HG02678 (cell line): Measurements from ENCODE around the gene SLFNL1.
A peak's percentile ranks its signal among the peaks of the same experiment; 100 is the strongest.

Source experiments
- ATAC-seq: cut with Tn5 transposase; IDR thresholded peaks from one replicate; pipeline ENCODE4 v1.9.1; 2021; ENCODE audit warnings: mild to moderate bottlenecking, moderate library complexity; ENCODE audit not compliant: unreplicated experiment

Gene SLFNL1

DNA sequence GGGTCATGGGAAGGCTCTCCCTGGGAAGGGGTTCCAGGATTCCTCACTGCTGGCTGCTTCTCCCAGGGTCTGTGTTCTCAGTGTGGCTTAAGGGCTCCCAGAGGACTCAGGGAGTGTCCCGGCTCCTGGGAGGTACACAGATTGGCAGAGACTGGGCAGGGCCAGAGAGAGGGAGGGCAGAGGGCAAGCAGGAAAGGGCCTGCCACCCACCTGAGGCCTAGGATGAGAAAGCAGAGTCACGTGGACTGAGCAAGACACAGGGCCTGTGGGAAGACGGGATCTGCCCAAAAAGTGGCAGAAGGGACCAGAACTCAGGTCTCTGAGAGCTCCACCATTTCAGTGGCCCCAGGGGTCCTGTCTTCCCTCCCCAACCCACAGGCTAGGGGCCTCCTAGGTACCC lies 871 bp downstream of the SLFNL1 start:
- ATAC-seq: no peak

DNA sequence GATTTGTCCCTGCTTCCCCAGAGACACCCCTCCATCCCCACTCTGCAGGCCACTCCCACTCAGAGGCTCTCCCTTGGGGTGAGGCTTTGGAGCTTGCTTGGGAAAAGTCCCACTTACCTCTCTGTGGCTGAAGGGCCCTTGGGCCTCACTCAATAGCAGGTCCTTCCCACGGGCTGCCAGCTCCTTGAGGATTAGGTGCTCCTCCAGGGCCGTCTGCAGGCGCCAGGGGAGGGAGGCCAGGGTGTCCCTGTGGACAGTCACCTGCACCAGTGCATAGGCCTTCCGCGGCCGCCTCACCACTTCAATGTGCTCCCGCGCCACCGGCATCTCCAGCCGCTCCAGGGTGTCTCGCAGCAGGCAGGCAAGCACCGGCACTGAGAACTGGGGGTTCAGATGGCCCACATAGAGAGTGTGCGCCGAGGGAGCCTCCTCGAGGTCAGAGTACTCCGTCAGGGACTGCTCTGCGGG lies 1.4 kb downstream of the SLFNL1 start:
- no peak for ATAC-seq

DNA sequence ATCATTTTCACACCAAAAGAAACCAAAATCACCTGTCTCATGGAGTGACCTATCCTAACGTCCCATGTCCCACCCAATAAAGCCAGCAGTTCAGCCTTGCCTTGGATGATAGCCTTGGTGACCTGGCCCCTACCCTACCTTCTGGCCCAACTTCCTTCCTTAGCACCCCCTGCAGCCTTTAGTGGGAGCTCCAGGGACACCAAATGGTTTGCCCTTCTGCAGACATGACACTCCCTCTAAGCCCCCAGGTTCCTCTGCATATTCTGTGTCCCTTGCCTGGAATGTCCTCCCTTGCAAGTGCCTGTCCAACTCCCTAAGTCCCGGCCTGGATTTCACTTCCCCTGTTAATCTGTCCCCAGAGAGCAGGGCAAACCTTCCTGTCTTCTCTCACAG lies 2.2 kb downstream of the SLFNL1 start:
- no peak for ATAC-seq

DNA sequence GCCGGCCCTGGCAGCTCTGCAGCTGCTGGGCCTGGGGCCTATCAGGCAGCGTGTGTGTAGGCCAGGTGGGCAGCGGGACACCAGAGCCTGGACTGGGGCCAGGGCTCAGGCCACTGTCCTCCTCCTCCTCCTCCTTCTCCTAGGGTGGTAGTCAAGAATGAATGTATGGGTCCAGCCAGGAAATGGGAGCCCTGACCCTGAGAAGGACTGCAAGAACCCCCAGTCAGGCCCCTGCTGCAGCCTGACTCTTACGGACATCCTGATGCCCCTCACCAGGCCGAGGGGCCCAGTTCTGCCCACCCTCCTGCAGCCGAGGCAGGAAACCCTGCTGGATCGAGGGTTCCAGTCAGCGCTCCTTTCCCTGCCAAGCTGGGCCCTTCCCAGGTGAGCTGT lies 3.5 kb downstream of the SLFNL1 start:
- no peak for ATAC-seq

DNA sequence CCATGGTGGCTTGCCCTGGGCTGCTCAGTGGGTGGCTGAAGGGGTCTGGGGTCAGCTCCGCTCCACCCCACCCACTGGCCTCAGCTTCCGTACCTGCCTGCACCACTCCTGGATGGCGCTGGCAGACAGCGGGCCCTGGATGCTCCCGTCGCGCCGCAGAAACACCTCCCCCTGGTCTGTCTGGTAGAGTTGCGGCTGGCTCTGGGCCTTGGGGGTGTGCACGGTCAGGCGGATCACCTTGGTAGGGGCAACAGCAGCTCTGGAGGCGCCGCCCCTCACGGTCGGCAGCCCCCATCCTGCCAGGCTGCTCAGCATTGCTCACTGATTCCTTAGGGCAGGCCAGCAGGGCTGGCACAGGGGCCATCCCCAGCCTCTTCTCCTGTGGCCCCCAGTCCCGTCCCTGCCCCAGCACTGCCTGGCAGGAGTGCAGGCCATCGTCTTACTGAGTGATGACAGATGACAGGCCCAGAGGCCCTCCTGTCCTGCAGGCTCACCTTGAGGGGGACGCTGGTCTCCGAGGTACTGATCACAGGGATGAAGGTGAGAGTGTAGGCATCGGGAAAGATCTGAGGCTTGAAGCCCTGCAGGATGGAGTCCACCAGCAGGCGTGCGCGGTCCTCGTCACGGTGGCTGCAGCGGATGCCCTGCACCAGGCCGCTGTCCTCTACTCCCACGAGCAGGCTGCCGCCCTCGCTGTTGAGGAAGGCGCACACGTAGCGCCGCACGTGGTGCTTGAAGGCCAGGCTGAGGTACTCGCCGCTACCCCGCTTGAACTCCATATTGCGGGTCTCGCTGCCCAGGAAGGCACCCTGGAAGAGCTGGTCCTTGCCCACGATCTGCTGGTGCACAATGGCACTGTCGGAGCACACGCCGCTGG lies 4.1 kb downstream of the SLFNL1 start:
- no peak for ATAC-seq

DNA sequence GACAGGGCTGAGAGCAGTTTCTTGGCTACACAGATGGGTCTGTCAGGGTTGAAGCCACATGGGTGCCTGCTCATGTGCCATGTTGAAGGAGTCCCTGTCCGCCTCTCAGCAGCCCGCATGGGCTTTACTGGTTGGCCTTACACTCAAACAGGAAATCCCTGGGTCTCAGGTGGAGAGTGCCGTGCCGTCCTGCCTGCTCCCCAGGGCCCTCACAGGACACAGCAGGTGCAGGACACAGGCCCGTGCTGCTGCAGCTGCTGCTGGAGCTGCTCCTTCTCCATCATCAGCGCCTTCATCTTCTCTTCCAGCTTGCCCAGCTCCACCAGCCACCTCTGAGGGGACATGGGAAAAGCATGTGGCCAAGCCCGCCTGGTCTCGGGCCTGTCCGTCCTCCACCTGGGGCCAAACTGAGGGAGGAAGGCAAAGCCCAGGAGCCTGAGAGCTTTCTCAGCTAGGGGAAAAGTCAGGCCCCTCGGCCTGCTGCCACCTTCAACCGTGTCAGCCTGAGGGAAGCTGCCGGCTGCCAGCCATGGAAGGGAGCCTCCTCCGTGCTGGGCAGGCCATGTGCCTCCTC lies 5.5 kb downstream of the SLFNL1 start:
- ATAC-seq: no peak

DNA sequence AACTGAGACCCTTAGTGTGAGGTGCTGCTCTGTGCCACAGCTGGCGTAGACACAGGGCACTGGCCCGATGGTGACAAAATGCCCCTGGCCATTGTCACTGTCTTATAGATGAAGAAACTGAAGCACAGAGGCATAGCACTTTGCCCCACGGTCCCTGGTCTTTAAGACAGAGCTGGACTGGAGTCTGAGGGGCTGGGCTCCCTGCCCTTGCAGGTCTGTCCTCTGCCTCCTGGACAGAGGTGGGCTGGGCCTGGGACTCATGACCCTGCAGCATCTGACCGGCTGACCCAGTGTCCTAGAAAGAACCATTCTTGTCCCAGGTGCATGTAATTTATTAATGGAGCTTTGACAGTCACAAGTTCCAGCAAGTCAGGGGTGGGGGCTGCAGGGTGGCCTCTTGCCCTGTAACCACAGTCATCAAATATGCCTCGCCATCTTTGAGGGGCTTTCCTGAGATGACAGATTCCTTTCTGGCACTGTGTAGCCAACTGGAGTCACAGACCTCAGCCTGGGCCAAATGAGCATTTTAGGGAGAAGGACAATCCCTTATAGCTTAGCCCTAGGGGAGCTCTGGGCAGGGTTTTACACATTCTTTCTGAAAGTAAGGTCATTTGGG lies 6.1 kb downstream of the SLFNL1 start:
- ATAC-seq: no peak

DNA sequence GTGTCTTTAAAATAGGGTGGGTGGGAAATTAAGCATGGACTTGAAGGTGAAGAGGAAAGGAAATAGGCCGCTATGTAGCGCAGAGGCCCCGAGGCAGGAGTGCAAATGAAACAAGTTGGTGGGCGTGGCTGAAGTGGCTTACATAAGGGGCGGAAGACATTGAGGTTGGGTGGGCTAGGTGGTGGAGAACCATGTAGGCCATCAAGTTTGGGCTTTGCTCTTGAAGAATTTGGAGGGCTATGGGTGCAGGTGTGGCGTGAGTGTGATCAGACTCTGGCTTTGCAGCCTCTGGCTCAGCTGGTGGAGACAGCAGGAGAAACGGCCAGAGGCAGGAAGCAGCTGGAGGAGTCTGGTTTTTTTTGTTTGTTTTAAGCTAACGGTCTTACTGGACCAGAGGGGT lies 6.7 kb downstream of the SLFNL1 start:
- no peak for ATAC-seq

DNA sequence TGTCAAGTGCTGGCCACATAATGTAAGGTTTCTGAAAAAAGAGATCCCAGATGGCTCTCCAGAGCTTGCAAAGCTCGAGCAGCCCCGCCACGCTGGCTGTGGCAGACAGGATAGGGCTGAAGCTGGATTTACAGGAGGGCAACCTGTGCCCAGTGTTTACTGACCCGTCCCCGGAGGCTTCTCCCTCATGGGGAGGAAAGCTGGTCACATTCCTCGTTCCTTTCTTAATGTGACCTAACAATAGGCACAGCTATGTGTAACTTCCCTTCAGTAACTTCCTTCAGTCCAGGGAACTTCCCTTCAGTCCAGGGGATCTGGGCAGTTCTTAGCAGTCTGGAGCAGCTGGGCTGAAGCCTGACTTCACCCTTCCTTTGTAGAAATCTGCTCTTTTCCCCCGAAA lies 7.7 kb downstream of the SLFNL1 start:
- ATAC-seq: no peak

DNA sequence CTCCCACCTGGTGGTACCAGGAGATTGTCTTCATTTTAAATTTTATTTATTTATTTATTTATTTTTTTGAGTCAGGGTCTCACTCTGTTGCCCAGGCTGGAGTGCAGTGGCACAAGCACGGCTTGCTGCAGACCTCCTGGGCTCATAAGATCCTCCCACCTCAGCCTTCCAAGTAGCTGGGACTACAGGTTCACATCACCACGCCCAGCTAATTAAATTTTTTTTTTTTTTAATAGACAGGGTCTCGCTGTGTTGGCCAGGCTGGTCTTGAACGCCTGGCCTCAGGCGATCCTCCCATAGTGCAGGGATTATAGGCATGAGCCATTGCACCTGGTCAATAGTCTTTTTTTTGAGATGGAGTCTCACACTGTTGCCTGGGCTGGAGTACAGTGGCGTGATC lies 8.5 kb downstream of the SLFNL1 start:
- no peak for ATAC-seq

DNA sequence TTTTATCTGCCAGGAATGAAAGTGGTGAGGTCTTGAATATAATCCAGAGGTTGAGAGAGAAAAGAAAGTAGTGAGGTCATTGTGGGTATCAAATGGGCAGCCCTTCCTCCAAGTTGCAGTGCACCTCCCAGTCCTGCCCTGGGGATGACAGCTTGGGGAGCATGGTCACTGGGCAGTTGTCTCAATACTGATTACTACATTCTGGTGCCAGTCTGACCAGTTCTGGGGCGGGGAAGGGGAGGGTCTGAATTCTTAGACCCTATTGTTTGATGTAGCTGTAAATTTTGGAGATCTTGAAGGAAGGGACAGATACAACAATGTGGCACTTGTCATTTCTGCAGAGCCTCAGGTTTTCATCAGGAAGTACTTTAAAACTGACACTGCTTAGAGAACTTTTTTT lies 11.2 kb downstream of the SLFNL1 start:
- no peak for ATAC-seq

DNA sequence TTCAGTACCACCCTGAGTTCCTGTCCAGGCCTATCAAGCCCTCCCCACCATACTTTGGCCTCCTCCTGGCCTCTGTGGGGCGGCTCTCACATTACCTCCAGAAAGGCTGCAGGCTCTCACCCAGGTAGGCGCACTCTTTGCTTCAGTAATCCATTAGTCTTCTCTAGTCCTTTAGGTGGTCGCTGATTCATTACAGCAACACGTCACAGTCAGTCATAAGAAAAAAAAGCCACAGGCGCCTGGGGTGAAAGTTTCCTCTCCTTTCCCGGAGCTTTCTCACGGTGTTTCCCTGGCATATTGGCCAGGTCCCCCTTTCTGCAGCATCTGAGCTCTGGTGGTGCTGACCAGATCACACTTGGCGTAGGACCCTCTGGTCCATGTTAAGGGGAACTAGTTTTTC lies 12.1 kb downstream of the SLFNL1 start:
- no peak for ATAC-seq

DNA sequence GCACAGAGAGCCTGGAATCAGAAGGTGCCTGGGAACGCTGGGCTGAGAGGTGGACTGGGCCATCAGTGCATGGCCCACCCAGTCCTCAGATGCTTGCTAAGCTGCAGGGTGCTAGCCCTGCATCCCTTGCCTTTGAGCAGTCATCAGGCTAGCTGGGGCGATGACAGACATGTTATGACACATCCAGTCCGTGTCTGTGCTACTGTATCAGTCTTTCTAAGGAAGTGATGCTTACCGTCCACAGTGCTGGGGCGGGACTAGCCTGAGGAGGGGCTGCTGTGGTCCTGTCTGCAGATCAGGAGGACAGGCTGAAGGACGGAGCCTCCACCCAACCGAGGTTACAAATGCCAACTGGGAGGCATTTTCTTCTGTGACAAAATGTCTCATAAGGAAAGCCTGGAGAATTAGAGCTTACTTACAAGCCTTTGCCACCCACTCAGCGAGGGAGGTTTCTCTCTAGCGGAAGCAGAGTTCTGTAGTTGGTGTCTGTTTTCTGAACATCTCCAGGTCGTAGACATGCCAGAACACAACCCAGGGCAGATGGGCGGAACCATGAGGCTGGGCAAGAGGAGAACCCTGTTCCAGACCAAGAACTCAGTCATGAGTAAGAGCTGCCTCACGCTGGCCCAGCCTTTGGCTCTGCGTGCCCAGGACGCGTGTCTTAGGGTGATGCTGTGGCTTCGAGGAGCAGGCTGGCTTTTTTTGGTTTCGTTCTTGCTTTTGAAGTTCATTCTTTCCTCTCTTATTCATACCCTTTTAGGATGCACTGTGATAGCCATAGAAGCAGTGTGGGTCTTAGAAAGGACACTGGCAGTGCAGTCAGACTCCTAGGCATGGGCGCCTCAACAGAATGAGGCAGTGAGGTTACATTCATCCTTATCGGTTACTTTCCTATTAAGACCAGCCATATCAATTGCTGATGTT lies 14.3 kb downstream of the SLFNL1 start:
- ATAC-seq: no peak

DNA sequence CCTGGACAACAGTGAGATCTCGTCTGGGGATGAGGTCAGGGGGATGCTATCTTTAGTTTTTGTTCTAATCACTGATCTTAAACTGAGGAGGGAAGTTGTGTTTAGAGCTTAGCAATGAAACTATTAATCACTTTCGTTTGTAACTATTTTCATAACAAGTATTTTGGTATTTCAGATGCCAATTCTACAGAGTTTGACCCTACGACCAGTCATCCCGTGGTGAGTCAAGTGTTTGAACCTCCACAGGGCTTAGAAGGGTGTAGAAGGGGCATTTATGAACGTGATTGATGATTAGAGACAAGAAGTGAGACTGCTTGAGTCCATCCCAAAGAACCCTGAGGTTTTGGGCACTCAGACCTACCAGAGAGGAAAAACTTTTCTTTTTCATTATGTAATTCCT lies 15.6 kb downstream of the SLFNL1 start:
- no peak for ATAC-seq

DNA sequence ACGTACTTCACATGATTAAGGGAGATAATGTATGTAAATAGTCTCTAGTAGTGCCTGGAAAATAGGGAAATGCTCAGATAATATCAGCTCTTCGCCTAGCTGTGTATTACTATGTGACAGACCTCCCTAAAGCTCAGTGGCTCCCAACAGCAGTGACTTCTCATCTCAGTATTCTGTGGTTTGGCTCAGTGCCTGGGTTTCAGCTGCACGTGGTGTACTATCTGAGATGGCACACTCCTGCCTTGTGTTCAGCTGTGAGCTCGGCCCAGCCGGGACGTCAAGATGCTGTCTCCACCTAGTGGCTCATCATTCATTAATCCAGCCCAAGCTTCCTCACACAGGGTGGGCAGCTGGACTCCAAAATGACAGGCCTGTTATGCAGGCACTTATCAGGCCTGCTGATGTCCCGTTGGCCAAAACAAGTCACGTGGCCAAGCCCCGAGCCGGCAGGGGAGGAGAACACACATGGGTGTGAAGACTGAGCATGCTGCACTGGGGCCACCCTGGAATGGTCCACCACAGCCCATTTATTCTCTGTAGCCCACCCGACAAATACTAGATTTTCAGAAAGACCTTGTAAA lies 17.8 kb downstream of the SLFNL1 start:
- peak; percentile 99 for ATAC-seq

DNA sequence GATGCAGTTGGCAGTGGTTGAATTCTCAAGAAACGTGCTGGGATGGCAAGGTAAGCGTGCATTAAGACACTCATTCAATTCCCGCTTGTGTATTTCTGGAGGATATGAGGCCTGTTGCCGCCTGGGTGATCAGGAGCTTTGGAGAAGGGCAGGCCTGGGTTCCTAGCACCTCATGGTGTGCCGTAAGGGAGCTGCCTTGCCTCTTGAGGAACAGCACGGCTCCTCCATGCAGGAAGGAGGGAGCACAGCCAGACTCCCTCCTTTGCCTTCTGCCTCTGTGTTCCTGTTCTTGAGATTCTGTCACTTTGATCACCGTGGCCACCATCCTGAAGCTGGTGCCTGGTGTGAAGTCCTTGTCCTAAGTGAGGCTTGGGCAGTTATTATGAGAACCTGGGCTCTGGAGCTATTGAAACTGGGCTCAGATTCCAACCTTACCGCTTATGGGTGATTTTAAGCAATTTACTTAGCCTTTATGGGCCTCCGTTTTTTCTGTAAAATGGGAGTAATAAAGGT lies 18.3 kb downstream of the SLFNL1 start:
- ATAC-seq: no peak

DNA sequence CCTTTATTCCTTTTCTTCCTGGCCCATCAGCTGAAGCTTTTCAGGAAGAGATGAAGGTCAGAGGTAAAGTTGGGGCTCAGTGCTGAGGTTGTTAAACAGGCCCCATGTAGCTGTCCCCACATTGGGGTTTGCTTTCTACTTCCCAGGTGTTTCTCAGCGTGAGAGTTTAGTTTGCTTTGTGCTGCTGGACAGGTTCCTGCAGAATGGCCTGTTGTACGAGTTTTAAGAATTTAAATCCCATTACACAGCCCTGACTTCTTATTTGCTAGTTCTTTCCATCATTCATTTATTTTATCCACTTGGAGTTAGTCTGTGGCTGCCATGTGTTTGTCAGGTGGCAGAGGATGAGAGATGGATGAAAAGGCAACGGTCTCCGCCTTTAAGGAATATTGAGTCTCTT lies 22.9 kb downstream of the SLFNL1 start:
- ATAC-seq: no peak

DNA sequence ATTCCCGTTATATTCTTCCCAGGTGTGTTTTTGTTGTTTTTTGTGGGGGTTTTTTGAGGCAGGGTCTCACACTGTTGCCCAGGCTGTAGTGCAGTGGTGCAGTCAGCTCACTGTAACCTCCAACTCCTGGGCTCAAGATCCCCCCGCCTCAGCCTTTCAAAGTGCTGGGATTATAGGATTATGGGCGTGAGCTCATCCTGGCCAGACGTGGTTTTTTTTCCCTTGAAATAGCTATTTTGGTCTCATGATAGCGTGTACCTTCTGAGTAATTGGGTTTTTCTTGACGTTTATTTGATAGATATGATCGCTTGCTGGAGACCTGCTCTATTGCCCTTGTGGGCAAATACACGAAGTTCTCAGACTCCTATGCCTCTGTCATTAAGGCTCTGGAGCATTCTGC lies 24.4 kb downstream of the SLFNL1 start:
- no peak for ATAC-seq

DNA sequence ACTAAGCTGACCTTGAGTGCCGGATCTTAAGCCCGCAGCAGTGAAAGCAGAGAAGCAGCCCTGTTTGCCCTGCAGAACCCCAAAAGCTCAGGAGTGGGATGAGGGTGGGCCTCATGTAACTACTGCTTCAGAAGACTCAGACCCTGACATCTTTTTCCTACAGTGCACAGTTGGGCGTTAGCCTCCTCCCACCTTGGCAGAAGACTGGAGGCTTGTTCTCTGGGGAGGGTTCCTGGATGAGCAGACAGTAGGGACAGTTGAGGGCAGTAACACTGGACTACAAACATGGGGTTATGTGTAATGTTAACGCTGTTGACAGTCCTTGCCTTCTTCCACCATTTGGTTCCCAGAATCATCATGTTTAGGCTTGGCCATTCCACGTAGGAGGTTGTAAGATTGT lies 32.5 kb downstream of the SLFNL1 start:
- ATAC-seq: no peak

DNA sequence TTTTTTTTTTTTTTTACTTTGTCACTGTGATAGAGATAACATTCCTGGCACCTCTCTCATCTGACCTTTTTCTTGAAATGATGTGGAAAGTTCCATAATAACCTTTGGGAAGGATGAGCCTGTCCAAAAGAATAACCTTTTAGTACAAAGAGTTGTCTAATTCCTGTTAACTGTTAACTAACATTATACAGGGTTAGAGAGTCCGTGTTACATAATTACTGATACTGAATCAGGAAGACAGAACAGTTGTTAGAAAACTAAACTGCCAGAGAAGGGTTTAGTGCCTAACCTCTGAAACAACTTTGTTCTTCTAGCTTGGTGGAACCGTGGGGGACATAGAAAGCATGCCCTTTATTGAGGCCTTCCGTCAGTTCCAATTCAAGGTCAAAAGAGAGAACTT lies 33.2 kb downstream of the SLFNL1 start:
- ATAC-seq: no peak
